Right ventricle myocardium inferior (tissue), 1 donor: Measurements from ENCODE around the gene PDE4DIP. TPM values are rescaled to one million over a fixed set of nuclear protein-coding genes. Genes with fewer than 3 reads are reported as not detected.
"Not testable (repeated sequence)": the region's sequence is repeated elsewhere in the genome, so short reads cannot be mapped to it uniquely, and the experiment has no call there.

Source experiments
- ATAC-seq: fragments of 200-7000 bp; cut with Tn5 transposase; one replicate; pipeline ENCODE4 v1.9.1; 2020; ENCODE audit warnings: mild to moderate bottlenecking, moderate library complexity
- DNase-seq: peaks from one replicate; pipeline ENCODE4 v3.0.0; 2021; ENCODE audit errors: missing footprints
- intact Hi-C: fragments of 100-400 bp; cut with DNase I; formaldehyde crosslinking; loops from one replicate; pipeline ENCODE4 v1.11.0; 2022
- total RNA-seq: library from RNA; stranded (reverse); fragmentation: NEBNext Ultra II Directional; extraction: Animal tissue kit (Norgen Biotek cat#: 25700); gene quantifications from one replicate; pipeline ENCODE4 v1.2.1, GENCODE V29; 2021
- donor health status: DM: no; HTN: yes; CAD: no; lungs with severe emphysema.

Gene PDE4DIP
- total RNA-seq, 1 donor from 2014 or later = 1,846 TPM

DNA sequence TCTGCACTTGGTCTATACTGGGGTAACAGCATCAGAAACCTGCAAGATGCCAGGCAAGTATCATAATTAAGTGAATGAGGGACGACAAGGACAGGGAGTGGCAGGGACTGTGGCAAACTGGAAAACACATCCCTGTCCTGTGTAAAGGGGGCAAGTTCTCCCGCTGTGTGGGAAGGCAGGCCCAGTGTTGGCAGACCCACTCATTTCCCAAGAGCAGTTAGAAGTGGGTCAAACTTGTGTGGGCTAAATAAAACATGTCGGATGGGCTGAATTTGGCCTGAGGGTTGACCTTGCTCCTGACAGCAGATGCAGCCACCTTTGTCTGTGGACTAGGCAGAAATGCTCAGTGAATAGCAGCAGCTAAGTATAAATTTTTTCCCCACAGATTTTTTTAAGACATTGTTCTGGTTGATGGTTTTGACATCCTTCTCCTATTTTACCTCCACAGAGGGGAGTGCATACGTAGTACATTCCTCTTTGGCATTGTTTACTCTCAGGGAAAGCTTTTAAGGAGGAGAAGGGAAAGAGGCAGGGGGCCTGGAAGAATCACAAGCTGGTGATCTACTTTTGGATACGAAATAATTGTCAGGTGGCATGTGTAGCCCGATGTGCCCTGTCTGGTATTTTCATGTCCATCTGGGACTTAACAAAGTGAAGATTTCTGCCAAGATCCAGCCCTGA is 16.5 kb downstream of the PDE4DIP start:
- ATAC-seq, intact Hi-C loops, DNase-seq: not testable (repeated sequence)

DNA sequence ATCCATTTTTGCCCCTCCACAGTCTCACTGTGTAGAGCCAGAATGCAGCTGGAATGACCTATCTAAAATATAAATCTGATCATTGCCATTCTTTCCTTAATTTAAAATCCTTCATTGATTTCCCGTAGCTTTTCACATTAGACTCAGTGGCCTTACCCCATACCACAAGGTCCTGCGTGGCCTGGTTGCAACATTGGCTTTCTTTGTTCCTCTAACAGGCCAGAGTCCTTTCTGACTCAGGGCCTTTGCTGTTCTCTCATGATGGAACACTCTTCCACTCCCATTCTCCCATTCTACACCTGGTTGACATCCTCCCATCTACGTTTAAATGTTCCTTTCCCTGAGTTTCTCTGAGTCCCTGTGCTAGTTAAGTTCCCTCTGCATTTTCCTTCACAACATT is 18.4 kb downstream of the PDE4DIP start:
- intact Hi-C loops, ATAC-seq, DNase-seq: not testable (repeated sequence)

- DNase-seq, intact Hi-C loops: not testable (repeated sequence)
Measured at GRCh38 chr1:148868924-148869633, 24.9 kb downstream of the PDE4DIP start.

GRCh38 chr1:148869634-148869961 is 25.4 kb downstream of the PDE4DIP start:
- peak; percentile 52 for ATAC-seq
- intact Hi-C loops, DNase-seq: not testable (repeated sequence)

More at GRCh38 chr1:148868924-148869633, 24.9 kb downstream of the PDE4DIP start:
- peak; percentile 13 for ATAC-seq

- ATAC-seq = peak; percentile 90
- intact Hi-C loops, DNase-seq: not testable (repeated sequence)
Measured at GRCh38 chr1:148874408-148875388, 30.5 kb downstream of the PDE4DIP start.

DNA sequence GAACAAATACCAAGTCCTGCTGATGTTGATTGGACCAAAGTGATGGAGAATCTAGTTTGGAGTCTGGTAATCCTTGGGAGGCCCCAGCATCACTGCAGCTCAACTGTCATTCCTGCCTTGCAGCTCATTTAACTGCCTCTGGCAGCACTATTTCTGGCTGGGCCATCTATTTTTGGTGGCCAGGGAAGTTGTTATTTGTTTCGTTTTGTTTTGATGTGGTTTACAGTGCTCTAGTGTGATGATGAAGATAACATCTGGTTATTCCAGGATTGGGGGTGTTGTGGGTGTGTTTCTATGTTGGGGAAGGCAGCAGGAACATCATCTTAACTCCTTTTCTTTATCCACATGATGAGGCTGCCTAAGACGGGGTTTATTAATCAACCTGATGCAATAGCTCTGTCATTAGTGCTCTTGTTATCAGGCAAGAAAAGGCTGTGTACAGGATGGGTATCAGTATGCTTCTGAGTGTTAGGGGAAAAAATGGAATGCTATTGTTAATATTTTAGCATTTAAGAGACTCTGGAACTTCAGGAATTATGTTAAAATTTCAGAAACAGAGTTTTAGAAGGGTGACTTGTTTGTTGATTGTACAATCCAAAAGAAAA is 35.7 kb downstream of the PDE4DIP start:
- ATAC-seq, intact Hi-C loops, DNase-seq: not testable (repeated sequence)

DNA sequence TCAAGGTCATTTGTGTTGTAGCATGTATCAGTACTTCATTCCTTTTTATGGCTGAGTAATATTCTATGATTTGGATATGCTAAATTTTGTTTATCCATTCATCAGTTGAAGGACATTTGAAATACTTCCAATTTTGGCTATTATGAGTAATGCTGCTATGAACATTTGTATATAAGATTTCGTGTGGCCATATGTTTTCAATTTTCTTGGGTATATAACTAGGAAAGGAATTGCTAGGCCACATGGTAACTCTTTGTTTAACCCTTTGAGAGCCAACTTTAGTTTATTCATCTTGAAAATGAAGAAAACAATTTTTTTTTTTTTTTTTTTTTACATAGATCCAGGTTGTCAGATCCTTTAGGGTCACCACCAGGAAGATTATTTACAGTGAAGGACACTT is 37.0 kb downstream of the PDE4DIP start:
- DNase-seq, intact Hi-C loops, ATAC-seq: not testable (repeated sequence)

- intact Hi-C loops, DNase-seq, ATAC-seq: not testable (repeated sequence)
Measured at GRCh38 chr1:148885219-148885618, 41.0 kb downstream of the PDE4DIP start.

GRCh38 chr1:148886293-148886692 is 42.1 kb downstream of the PDE4DIP start:
- ATAC-seq, DNase-seq, intact Hi-C loops: not testable (repeated sequence)

- DNase-seq, intact Hi-C loops: not testable (repeated sequence)
- ATAC-seq = peak; percentile 69
Measured at GRCh38 chr1:148888597-148888996, 44.4 kb downstream of the PDE4DIP start.

GRCh38 chr1:148889267-148890074 is 45.2 kb downstream of the PDE4DIP start:
- DNase-seq, intact Hi-C loops: not testable (repeated sequence)
- ATAC-seq = peak; percentile 86

DNA sequence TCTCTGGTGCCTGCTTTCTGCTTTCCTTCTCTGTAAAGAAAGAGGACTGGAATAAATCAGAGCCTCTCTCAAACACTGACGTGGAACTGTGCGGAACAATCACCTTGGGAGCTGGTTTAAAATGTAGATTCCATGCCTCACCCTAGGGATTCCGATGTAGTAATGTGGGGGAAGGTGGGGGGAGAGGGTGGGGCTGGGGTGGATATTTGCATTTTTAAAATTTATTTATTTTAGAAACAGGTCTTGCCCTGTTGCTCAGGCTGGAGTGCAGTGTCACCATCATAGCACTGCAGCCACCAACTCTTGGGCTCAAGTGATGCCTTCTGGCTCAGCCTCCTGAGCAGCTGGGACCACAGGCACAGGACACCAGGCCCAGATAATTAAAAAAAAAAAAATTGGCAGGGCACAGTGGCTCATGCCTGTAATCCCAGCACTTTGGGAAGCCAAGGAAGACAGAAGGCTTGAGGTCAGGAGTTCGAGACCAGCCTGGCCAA is 45.9 kb downstream of the PDE4DIP start:
- intact Hi-C loops, DNase-seq: not testable (repeated sequence)
- ATAC-seq = peak; percentile 26

DNA sequence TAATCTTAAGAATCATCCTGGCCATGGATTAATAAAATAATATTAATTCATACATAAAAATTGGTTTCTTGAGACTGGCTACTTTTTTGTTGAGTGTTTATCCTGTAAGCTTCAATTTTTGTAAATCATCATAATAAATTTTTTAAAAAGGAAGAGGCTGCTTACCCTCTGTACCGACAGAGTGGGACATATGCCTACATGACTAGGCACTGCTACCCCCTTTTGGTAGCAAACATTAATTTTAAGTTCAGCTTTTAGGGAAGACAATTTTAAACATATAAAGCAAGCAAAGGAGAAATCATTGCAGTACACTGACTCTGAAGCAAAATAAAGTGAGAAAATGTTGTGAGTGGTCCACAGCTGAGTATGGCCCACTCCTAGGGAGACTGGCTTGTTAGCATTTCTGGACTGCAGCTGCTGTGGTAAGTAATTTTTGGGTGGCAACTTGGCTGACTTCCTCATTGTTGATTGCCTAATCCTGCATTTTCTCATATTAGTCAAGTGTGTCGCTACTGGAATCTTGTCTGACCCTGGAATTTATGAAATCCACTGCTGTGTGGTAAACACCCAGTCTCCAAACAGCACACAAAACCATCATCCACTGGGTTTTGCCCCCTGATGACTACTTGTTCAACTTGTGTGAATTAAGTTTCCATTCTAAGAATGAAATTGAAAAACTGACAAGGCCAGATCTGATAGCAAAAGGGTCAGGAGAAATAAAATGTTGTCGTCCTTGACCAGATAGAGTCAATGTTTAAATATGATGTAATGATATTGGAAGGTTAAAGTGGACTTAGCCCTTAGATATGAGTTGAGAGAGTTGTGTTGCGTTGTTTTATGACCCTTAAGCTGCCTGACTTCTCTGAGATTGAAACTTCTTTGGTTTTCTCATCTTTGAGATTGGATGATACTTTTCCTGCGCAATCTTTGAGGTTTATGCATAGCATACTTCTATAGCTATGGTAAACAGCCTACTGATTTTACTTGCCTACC is 50.4 kb downstream of the PDE4DIP start:
- intact Hi-C loops, DNase-seq: not testable (repeated sequence)
- peak; percentile 61 for ATAC-seq

DNA sequence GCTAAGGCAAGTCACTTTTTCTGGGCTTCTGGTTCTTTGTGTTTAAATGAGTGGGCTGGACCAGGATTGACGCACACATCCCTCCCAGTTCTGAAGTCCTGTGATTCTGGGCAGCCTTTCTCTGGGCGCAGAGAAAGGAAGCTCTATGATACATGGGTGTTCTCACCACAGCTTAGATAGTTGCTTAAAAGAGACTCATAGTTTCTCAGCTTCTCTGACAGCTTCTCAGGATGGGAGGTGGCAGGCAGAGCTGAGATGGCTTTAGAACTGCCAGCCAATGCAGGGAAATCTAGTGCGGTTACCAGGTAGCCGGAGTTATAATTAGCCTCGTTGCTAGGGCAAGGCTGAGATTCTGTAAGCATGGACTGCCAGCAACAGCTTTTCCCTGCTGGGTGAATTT is 55.8 kb downstream of the PDE4DIP start:
- intact Hi-C loops, DNase-seq: not testable (repeated sequence)
- peak; percentile 74 for ATAC-seq

DNA sequence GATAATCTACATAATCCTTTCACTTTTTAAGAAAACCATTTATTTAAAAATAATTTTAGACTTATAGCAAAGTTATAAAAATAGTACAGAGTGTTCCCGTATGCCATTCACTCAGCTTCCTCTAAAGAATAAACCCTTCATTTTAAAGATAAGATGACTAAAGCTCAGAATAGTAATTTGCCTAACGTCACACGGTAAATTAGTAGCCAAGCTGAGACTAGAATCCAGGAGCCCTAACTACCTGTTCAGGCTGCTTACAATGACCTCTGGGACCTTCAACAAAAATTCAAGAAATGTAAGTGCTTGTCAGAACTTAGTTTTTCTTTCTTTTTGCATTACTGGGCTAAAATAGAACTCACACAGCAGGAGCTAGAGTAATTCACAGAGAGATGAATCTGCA is 56.5 kb downstream of the PDE4DIP start:
- DNase-seq, intact Hi-C loops: not testable (repeated sequence)
- ATAC-seq = peak; percentile 42
